GM10847 (cell line): ENCODE results near the gene GNAS-AS1.

ENCODE experiments used
- POLR2A ChIP-seq: IDR thresholded peaks from 2 replicates; pipeline ENCODE4 v1.6.1; 2011; ENCODE audit not compliant: insufficient read length; ENCODE audit errors: extremely low read depth

The GNAS-AS1 gene

GRCh38 chr20:58853466-58853865 is 2.8 kb upstream of the GNAS-AS1 start:
- no peak for TF ChIP-seq POLR2A

- no peak for TF ChIP-seq POLR2A
Observed at GRCh38 chr20:58852543-58853271, 2.0 kb upstream of the GNAS-AS1 start, which contains the start of gene GNAS. Gene GNAS, plus strand, starts transcription at chr20:58852716.

- TF ChIP-seq POLR2A = no peak
Observed at GRCh38 chr20:58851969-58852458, 1.3 kb upstream of the GNAS-AS1 start.

GRCh38 chr20:58851221-58851968 is 693 bp upstream of the GNAS-AS1 start:
- no peak for TF ChIP-seq POLR2A

GRCh38 chr20:58847463-58847862 is 3.2 kb downstream of the GNAS-AS1 start:
- no peak for TF ChIP-seq POLR2A

- no peak for TF ChIP-seq POLR2A
Observed at GRCh38 chr20:58845706-58846105, 5.0 kb downstream of the GNAS-AS1 start.

- TF ChIP-seq POLR2A = no peak
Observed at GRCh38 chr20:58843128-58843556, 7.6 kb downstream of the GNAS-AS1 start.

GRCh38 chr20:58842276-58842675 is 8.4 kb downstream of the GNAS-AS1 start:
- no peak for TF ChIP-seq POLR2A

GRCh38 chr20:58841539-58842264 is 9.0 kb downstream of the GNAS-AS1 start:
- TF ChIP-seq POLR2A = no peak

- TF ChIP-seq POLR2A = no peak
Observed at GRCh38 chr20:58840816-58841538, 9.7 kb downstream of the GNAS-AS1 start.

- TF ChIP-seq POLR2A = no peak
Observed at GRCh38 chr20:58839991-58840747, 10.5 kb downstream of the GNAS-AS1 start.

- no peak for TF ChIP-seq POLR2A
Observed at GRCh38 chr20:58839474-58839874, 11.2 kb downstream of the GNAS-AS1 start.

- no peak for TF ChIP-seq POLR2A
Observed at GRCh38 chr20:58838174-58838573, 12.5 kb downstream of the GNAS-AS1 start.

GRCh38 chr20:58837717-58838116 is 13.0 kb downstream of the GNAS-AS1 start:
- no peak for TF ChIP-seq POLR2A
